Vagina (tissue), 2 donors: ENCODE measurements around the gene RPL13A. TPM values are rescaled to one million over a fixed set of nuclear protein-coding genes. Genes with fewer than 3 reads are reported as not detected.
A peak's percentile ranks its signal among the peaks of the same experiment; 100 is the strongest.
"Not testable (repeated sequence)": the region's sequence is repeated elsewhere in the genome, so short reads cannot be mapped to it uniquely, and the experiment has no call there.

ENCODE experiments used
- DNase-seq, 2 donors: peaks; one replicate each; pipeline ENCODE4 v3.0.0-alpha.2; 2017; ENCODE audit errors: extremely low spot score in 2 of 2
- H3K27ac ChIP-seq: fragments of 200-600 bp; sonication (generic); one replicate; pipeline ENCODE4 v1.5.1; 2019
- H3K27me3 ChIP-seq: fragments of 200-600 bp; sonication (generic); one replicate; pipeline ENCODE4 v1.5.1; 2019
- H3K36me3 ChIP-seq, 2 donors: fragments of 200-600 bp; sonication (generic); one replicate each; pipeline ENCODE4 v1.5.1; 2017 to 2019
- H3K4me1 ChIP-seq: fragments of 200-600 bp; sonication (generic); one replicate; pipeline ENCODE4 v1.5.1; 2019
- H3K4me3 ChIP-seq, 2 donors: fragments of 200-600 bp; sonication (generic); 1 replicate in 1 of 2; 2 replicates in 1 of 2; pipeline ENCODE4 v1.5.1; 2016 to 2019
- H3K9me3 ChIP-seq: fragments of 200-600 bp; sonication (generic); one replicate; pipeline ENCODE4 v1.5.1; 2019
- CTCF ChIP-seq, 3 experiments: fragments of 450-650 bp in 2 of 3; fragments of 200-600 bp in 1 of 3; sonication (generic) in 1 of 3; IDR thresholded peaks; one replicate each; pipeline ENCODE4 v1.5.1; 2017 to 2019; ENCODE audit warnings: antibody characterized with exemption in 3 of 3, mild to moderate bottlenecking in 2 of 3, moderate library complexity in 2 of 3
- POLR2A ChIP-seq, 2 donors: fragments of 450-650 bp; IDR thresholded peaks; one replicate each; pipeline ENCODE4 v1.6.1; 2017; ENCODE audit warnings: antibody characterized with exemption in 2 of 2, mild to moderate bottlenecking in 2 of 2, moderate library complexity in 2 of 2
- POLR2AphosphoS5 ChIP-seq, 2 donors: sonication (generic); formaldehyde crosslinking; IDR thresholded peaks; one replicate each; pipeline ENCODE4 v1.9.0; 2017; ENCODE audit warnings: antibody characterized with exemption in 2 of 2, mild to moderate bottlenecking in 2 of 2, low read depth in 1 of 2; ENCODE audit not compliant: insufficient read depth in 1 of 2
- intact Hi-C: fragments of 100-400 bp; cut with DNase I; formaldehyde crosslinking; loops from one replicate; pipeline ENCODE4 v1.15.1; 2023
- total RNA-seq: library from RNA; depleted of rRNA; stranded (reverse); fragments of >200 nt; gene quantifications from one replicate; pipeline ENCODE4 v1.2.3, GENCODE V29; 2016

Gene RPL13A
- total RNA-seq, 1 donor from 2014 or later, result 3,900 TPM

DNA sequence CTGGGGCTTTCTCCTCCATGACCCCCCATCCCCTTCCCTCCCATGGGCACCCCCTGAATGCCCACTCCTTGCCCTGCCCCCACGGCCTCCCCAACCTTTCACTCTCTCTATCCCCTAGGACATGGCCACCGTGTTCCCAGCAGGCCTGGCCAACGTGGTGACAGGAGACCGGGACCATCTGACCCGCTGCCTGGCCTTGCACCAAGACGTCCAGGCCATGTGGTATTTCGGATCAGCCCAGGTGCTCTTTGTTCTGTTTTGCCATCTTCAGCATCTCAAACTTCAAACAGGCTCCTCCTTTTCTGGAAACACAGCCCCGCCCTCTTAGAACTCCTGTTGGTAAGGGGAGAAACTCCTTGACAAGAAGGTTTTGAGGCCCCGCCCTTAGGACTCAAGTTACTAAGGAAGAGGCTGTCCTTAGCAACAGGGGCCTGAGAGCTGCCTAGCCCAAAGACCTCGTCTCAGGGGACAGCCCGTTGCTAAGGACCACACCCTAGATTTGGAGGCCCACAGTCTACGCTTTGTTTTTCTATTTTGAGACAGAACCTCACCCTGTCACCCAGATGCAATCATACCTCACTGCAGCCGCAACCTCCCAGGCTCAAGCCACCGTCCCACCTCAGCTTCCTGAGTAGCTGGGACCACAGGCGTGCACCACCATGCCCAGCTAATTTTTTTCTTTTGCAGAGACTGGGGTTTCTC lies 18.5 kb upstream of the RPL13A start:
- DNase-seq, result peak in 1 of 2 donors; percentile 95
- TF ChIP-seq CTCF (IDR thresholded peaks at IDR 0.05) (no peak), POLR2AphosphoS5 (IDR thresholded peaks at IDR 0.05; ENCODE audit: insufficient read depth in 1 of 2, low read depth in 1 of 2) (peak; percentile 39 to 72), POLR2A (IDR thresholded peaks at IDR 0.05) (no peak)
- Histone ChIP-seq H3K36me3 (peaks cover 0 to 17% of the 10 kb centered on the region in 2 donors), H3K27me3 (no peaks in the 10 kb centered on the region), H3K4me3 (peak overlapping the region in 1 of 2 donors; percentile 21), H3K9me3 (no peaks in the 10 kb centered on the region), H3K4me1 (peaks cover 24% of the 10 kb centered on the region), H3K27ac (peak overlapping the region; percentile 90)
- intact Hi-C loops, result no loop called here

DNA sequence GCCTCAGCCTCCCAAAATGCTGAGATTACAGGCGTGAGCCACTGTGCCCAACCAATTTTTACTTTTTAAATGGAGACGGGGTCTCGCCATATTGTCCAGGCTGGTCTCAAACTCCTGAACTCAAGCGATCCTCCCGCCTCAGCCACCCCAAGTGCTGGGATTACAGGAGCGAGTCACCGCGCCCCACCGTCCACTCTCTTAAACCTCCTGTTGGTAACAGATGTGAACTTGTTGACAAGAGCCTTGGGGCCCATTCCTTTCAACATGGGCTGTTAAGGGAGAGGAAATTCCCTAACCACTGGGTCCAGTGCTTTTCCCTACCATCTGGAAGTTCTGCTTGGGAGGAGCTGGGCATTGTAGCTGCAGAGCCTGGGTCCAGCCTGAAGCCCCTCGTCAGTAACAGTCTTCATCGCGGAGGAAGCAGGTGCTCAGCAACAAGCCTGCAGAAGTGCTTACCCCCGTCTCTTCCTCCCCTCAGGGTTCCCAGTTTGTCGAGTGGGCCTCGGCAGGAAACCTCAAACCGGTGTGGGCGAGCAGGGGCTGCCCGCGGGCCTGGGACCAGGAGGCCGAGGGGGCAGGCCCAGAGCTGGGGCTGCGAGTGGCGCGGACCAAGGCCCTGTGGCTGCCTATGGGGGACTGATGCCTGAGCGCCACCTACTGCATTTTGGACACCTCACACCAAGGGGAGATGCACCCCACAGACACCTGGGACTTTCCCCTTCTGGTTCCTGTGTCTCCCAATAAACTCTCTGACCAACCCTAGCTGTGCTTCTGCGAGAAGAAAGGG lies 17.4 kb upstream of the RPL13A start:
- intact Hi-C loops, result no loop called here
- Histone ChIP-seq H3K4me1 (peaks cover 31% of the 10 kb centered on the region), H3K4me3 (no peak overlapping the region), H3K27me3 (no peaks in the 10 kb centered on the region), H3K36me3 (peaks cover 0 to 11% of the 10 kb centered on the region in 2 donors), H3K9me3 (no peaks in the 10 kb centered on the region), H3K27ac (peak overlapping the region; percentile 90)
- DNase-seq, result no peak
- TF ChIP-seq CTCF (IDR thresholded peaks at IDR 0.05) (no peak), POLR2AphosphoS5 (IDR thresholded peaks at IDR 0.05; ENCODE audit: insufficient read depth in 1 of 2, low read depth in 1 of 2) (peak in 1 of 2 donors; percentile 55), POLR2A (IDR thresholded peaks at IDR 0.05) (no peak)

- H3K4me1 ChIP-seq, result peaks cover 35% of the 10 kb centered on the region
Measured at GRCh38 chr19:49470615-49470978, 16.8 kb upstream of the RPL13A start.

GRCh38 chr19:49472936-49473335 lies 14.5 kb upstream of the RPL13A start:
- intact Hi-C loops, result no loop called here
- peaks cover 39% of the 10 kb centered on the region for H3K4me1 ChIP-seq

More at GRCh38 chr19:49470615-49470978, 16.8 kb upstream of the RPL13A start:
- no peak for DNase-seq
- intact Hi-C loops, result no loop called here
- Histone ChIP-seq H3K27me3 (no peaks in the 10 kb centered on the region), H3K9me3 (no peaks in the 10 kb centered on the region), H3K4me3 (no peak overlapping the region), H3K36me3 (peaks cover 0 to 7% of the 10 kb centered on the region in 2 donors), H3K27ac (peak overlapping the region; percentile 90)
- no peak for TF ChIP-seq POLR2AphosphoS5 (IDR thresholded peaks at IDR 0.05; ENCODE audit: insufficient read depth in 1 of 2, low read depth in 1 of 2)
- no peak for TF ChIP-seq POLR2A (IDR thresholded peaks at IDR 0.05)
- no peak for TF ChIP-seq CTCF (IDR thresholded peaks at IDR 0.05)

GRCh38 chr19:49473501-49473867 lies 13.9 kb upstream of the RPL13A start:
- Histone ChIP-seq H3K4me3 (peak overlapping the region; percentile 75 to 77), H3K27ac (peak overlapping the region; percentile 91), H3K4me1 (peaks cover 35% of the 10 kb centered on the region)
- intact Hi-C loops, H3K27me3 ChIP-seq, DNase-seq, H3K9me3 ChIP-seq, H3K36me3 ChIP-seq: not testable (repeated sequence)

More at GRCh38 chr19:49472936-49473335, 14.5 kb upstream of the RPL13A start:
- Histone ChIP-seq H3K36me3 (no peaks in the 10 kb centered on the region), H3K27me3 (no peaks in the 10 kb centered on the region), H3K4me3 (no peak overlapping the region), H3K27ac (peak overlapping the region; percentile 91), H3K9me3 (no peaks in the 10 kb centered on the region)
- no peak for DNase-seq
- no peak for TF ChIP-seq POLR2AphosphoS5 (IDR thresholded peaks at IDR 0.05; ENCODE audit: insufficient read depth in 1 of 2, low read depth in 1 of 2)
- no peak for TF ChIP-seq POLR2A (IDR thresholded peaks at IDR 0.05)
- TF ChIP-seq CTCF (IDR thresholded peaks at IDR 0.05), result no peak
